Small intestine (tissue), 7 donors: ENCODE data around the gene C1QTNF1. TPM values are rescaled to one million over a fixed set of nuclear protein-coding genes. Genes with fewer than 3 reads are reported as not detected.

ENCODE experiments used
- DNase-seq, 2 donors: peaks; one replicate each; pipeline versions ENCODE4 v3.0.0 to v3.0.0-alpha.2; 2013
- FAIRE-seq: peaks from 2 replicates; lab custom pipeline; 2012; peaks lifted over from hg19 to GRCh38; lab: Jason Lieb, UNC
- H3K27ac ChIP-seq, 3 donors: one replicate each; pipeline ENCODE4 v1.5.1; 2013; ENCODE audit warnings: low read length in 2 of 3, mild to moderate bottlenecking in 2 of 3, control low read depth in 1 of 3, inconsistent platforms in 1 of 3, low read depth in 1 of 3, moderate library complexity in 1 of 3
- H3K27me3 ChIP-seq, 3 donors: one replicate each; pipeline ENCODE4 v1.6.1; 2013; ENCODE audit warnings: low read length in 3 of 3, inconsistent platforms in 1 of 3; ENCODE audit not compliant: control insufficient read depth in 3 of 3, insufficient read depth in 3 of 3
- H3K36me3 ChIP-seq, 3 donors: one replicate each; pipeline ENCODE4 v1.6.1; 2013; ENCODE audit warnings: low read length in 3 of 3, inconsistent platforms in 1 of 3, low read depth in 1 of 3, mild to moderate bottlenecking in 1 of 3, moderate library complexity in 1 of 3; ENCODE audit not compliant: control insufficient read depth in 3 of 3, insufficient read depth in 2 of 3
- H3K4me1 ChIP-seq, 3 donors: one replicate each; pipeline ENCODE4 v1.6.1; 2013; ENCODE audit warnings: low read length in 2 of 3, inconsistent platforms in 1 of 3, low read depth in 1 of 3, mild to moderate bottlenecking in 1 of 3, moderate library complexity in 1 of 3; ENCODE audit not compliant: control insufficient read depth in 3 of 3, insufficient read depth in 2 of 3
- H3K4me3 ChIP-seq, 3 donors: one replicate each; pipeline ENCODE4 v1.5.1; 2013; ENCODE audit warnings: low read length in 3 of 3, control low read depth in 1 of 3, inconsistent platforms in 1 of 3, low read depth in 1 of 3, mild to moderate bottlenecking in 1 of 3, moderate library complexity in 1 of 3
- H3K9me3 ChIP-seq, 2 donors: one replicate each; pipeline ENCODE4 v1.6.1; 2013; ENCODE audit warnings: low read depth in 1 of 2, low read length in 1 of 2; ENCODE audit not compliant: control insufficient read depth in 2 of 2, insufficient read depth in 1 of 2
- WGBS, 3 donors: extraction: QIAGEN DNeasy Blood & Tissue Kit; methylation state at CpG; one replicate each; pipeline ENCODE4 v1.1.7; 2013; 5-methylcytosine and 5-hydroxymethylcytosine counted together
- polyA plus RNA-seq, 4 donors: library from polyadenylated mRNA; stranded (reverse) in 3 of 4; unstranded in 1 of 4; fragments of 200-250 nt in 3 of 4; fragments of 120-200 nt in 1 of 4; gene quantifications; one replicate each; pipeline versions ENCODE4 v1.2.1 to v1.2.3, GENCODE V29; 2013
- donor health status: healthy with polysubstance abuse.
- donor health status: control.
- donor health status: control.
- donor health status: Bipolar disorder and iron deficiency.
- donor health status: healthy.

C1QTNF1 gene
- polyA plus RNA-seq, 4 donors, result 0.67 to 57.4 (median 2.8) TPM

GRCh38 chr17:79038545-79039135 lies 14.7 kb downstream of the C1QTNF1 start:
- Histone ChIP-seq H3K27ac (no peak overlapping the region), H3K4me3 (no peak overlapping the region), H3K36me3 (no peaks in the 10 kb centered on the region), H3K27me3 (no peaks in the 10 kb centered on the region), H3K4me1 (peaks cover 0 to 3% (median 0%) of the 10 kb centered on the region in 3 donors), H3K9me3 (no peaks in the 10 kb centered on the region)
- WGBS, 3 donors, result 71 to 89% (median 80%) methylated on average over 8 of the region's 8 CpGs
- DNase-seq (no peak), FAIRE-seq (no peak)

DNA sequence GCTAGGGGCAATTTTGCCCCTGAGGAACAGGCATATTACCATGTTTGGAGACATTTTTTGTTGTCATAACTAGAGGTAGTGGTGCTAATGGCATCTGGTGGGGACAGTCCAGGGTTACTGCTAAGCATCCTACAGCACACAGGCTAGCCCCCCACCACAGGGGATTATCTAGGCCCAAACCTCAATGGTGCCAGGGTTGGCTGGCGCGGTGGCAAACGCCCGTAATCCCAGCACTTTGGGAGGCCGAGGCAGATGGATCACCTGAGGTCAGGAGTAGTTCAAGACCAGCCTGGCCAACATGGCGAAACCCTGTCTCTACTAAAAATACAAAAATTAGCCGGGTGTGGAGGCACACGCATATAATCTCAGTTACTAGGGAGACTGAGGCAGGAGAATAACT lies 15.2 kb downstream of the C1QTNF1 start:
- WGBS, 3 donors, result 92 to 96% (median 95%) methylated on average over 8 of the region's 8 CpGs
- Histone ChIP-seq H3K36me3 (no peaks in the 10 kb centered on the region), H3K27ac (no peak overlapping the region), H3K27me3 (no peaks in the 10 kb centered on the region), H3K4me3 (no peak overlapping the region), H3K4me1 (no peaks in the 10 kb centered on the region), H3K9me3 (no peaks in the 10 kb centered on the region)
- DNase-seq, result no peak
- no peak for FAIRE-seq

- Histone ChIP-seq H3K36me3 (no peaks in the 10 kb centered on the region), H3K9me3 (no peaks in the 10 kb centered on the region), H3K27ac (no peak overlapping the region), H3K27me3 (no peaks in the 10 kb centered on the region), H3K4me3 (no peak overlapping the region), H3K4me1 (no peaks in the 10 kb centered on the region)
- DNase-seq (no peak), FAIRE-seq (no peak)
- WGBS, 3 donors, result 87 to 89% (median 89%) methylated on average over 6 of the region's 6 CpGs
These were observed 15.9 kb downstream of the C1QTNF1 start for GRCh38 chr17:79039886-79040285.

DNA sequence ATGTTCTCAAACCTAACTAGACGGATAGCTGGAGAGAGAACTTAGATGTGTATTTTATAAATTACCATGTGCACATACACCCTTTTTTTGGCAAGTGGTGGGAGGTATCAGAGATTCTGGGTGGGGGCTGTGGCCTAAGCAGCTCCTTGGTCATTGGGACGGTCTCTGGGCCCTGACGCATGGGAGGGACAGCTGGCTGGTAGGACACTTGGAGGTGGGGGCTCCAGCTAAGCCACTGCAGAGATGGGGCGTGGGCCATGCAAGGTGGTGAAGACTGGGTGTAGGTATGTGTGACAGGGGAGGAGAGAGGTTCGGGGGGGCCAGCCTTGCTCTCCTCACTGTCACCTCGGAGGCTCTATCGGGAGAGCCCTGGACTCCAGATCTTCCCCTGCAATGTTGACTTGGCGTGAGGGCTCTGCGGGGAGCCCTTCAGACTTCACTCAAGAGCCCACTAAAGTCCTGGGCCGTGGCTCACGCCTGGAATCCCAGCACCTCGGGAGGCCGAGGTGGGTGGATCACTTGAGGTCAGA lies 17.1 kb downstream of the C1QTNF1 start:
- Histone ChIP-seq H3K27ac (no peak overlapping the region), H3K36me3 (no peaks in the 10 kb centered on the region), H3K4me3 (no peak overlapping the region), H3K4me1 (no peaks in the 10 kb centered on the region), H3K27me3 (peaks cover 0 to 2% (median 0%) of the 10 kb centered on the region in 3 donors), H3K9me3 (no peaks in the 10 kb centered on the region)
- FAIRE-seq (no peak), DNase-seq (no peak)
- WGBS, 3 donors, result 85 to 90% (median 87%) methylated on average over 13 of the region's 13 CpGs

GRCh38 chr17:79041723-79042420 lies 17.9 kb downstream of the C1QTNF1 start:
- no peak for DNase-seq
- no peak for FAIRE-seq

GRCh38 chr17:79042421-79043190 lies 18.6 kb downstream of the C1QTNF1 start:
- H3K4me1 ChIP-seq, result no peaks in the 10 kb centered on the region
- no peak overlapping the region for H3K4me3 ChIP-seq
- DNase-seq, result peak; percentile 68 to 73
- H3K27me3 ChIP-seq, result peaks cover 0 to 2% (median 0%) of the 10 kb centered on the region in 3 donors
- H3K36me3 ChIP-seq, result no peaks in the 10 kb centered on the region
- no peaks in the 10 kb centered on the region for H3K9me3 ChIP-seq
- FAIRE-seq, result no peak
- 61 to 62% (median 62%) methylated on average over 13 of the region's 13 CpGs for WGBS, 3 donors
- H3K27ac ChIP-seq, result no peak overlapping the region

More at GRCh38 chr17:79041723-79042420, 17.9 kb downstream of the C1QTNF1 start:
- Histone ChIP-seq H3K27ac (no peak overlapping the region), H3K4me1 (no peaks in the 10 kb centered on the region), H3K4me3 (no peak overlapping the region), H3K27me3 (peaks cover 0 to 2% (median 0%) of the 10 kb centered on the region in 3 donors), H3K9me3 (no peaks in the 10 kb centered on the region), H3K36me3 (no peaks in the 10 kb centered on the region)
- 84 to 88% (median 88%) methylated on average over 29 of the region's 29 CpGs for WGBS, 3 donors

DNA sequence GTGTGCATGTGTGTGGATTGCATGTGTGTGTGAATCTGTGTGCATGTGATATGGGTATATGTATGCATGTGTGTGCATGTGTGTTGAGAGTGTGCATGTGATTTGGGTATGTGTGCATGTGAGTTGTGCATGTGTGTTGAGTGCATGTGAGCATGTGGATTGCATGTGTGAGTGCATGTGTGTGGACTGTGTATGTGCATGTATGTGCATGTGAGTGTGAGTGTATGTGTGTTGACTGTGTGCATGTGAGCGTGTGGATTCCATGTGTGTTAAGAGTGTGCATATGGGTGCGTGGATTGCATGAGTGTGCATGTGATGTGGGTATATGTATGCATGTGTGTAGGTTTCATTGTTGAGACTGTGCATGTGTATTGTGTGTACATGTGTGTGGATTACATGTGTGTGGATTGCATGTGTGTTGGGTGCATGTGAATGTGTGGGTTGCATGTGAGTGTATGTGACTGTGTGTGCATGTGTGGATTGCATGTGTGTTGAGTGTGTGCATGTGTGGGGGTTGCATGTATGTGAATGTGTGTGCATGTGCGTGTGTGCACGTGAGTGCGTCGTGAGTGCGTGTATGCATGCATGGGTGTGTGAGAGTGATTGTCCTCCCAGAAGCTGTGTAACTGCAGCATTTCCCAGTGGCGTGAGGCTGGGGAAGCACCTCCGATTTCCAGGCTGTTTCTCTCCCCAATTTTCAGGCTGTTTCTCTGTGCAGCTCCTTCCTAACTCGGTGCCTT lies 19.4 kb downstream of the C1QTNF1 start:
- H3K9me3 ChIP-seq, result no peaks in the 10 kb centered on the region
- peaks cover 0 to 2% (median 0%) of the 10 kb centered on the region in 3 donors for H3K27me3 ChIP-seq
- H3K36me3 ChIP-seq, result no peaks in the 10 kb centered on the region
- no peaks in the 10 kb centered on the region for H3K4me1 ChIP-seq
- no peak overlapping the region for H3K27ac ChIP-seq
- FAIRE-seq (no peak), DNase-seq (no peak)
- WGBS, 3 donors, result 88 to 90% (median 88%) methylated on average over 10 of the region's 10 CpGs
- H3K4me3 ChIP-seq, result no peak overlapping the region

DNA sequence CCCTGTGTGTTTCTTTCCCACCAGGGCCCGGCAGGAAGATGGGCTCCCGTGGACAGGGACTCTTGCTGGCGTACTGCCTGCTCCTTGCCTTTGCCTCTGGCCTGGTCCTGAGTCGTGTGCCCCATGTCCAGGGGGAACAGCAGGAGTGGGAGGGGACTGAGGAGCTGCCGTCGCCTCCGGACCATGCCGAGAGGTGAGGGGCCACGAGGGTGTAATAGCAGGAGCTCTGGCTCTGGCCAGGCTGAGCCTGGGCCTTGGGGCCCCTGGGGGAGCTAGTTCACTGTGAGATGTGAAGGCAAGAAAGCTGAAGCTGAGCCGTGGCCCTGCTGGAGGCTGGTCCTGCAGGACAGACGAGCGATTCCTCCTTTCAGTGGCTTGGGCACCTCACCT lies 20.0 kb downstream of the C1QTNF1 start:
- Histone ChIP-seq H3K27ac (no peak overlapping the region), H3K27me3 (peaks cover 0 to 2% (median 0%) of the 10 kb centered on the region in 3 donors), H3K9me3 (no peaks in the 10 kb centered on the region), H3K4me3 (no peak overlapping the region), H3K36me3 (no peaks in the 10 kb centered on the region), H3K4me1 (no peaks in the 10 kb centered on the region)
- WGBS, 3 donors, result 71 to 81% (median 80%) methylated on average over 12 of the region's 12 CpGs
- DNase-seq, result no peak
- FAIRE-seq, result no peak
